H1 (cell line): Measurements from ENCODE around the gene CDK7. TPM values are rescaled to one million over a fixed set of nuclear protein-coding genes. Genes with fewer than 3 reads are reported as not detected.

Experiments used
- CTCF ChIA-PET: fragments of 300-600 bp; sonication (Branson Sonifier 250); formaldehyde crosslinking; loops from one replicate; lab custom pipeline; 2021; ENCODE audit not compliant: partially characterized antibody; lab: Charles Lee
- POLR2A ChIA-PET: fragments of 300-600 bp; sonication (Branson Sonifier 250); formaldehyde crosslinking; loops from one replicate; lab custom pipeline; 2021; ENCODE audit warnings: inconsistent platforms; ENCODE audit not compliant: partially characterized antibody; lab: Charles Lee
- DNase-seq, 2 experiments: peaks; one replicate each; pipeline versions ENCODE4 v3.0.0 to v3.0.0-alpha.2; 2010 to 2022; ENCODE audit warnings: low spot score in 2 of 2, low read depth in 1 of 2, mixed read lengths in 1 of 2
- FAIRE-seq: peaks from 2 replicates; lab custom pipeline; 2011; peaks lifted over from hg19 to GRCh38; lab: Jason Lieb, UNC
- H2AFZ ChIP-seq: 2 replicates; pipeline ENCODE4 v1.8.1; 2012; ENCODE audit warnings: low read length, inconsistent platforms
- H2AK5ac ChIP-seq: 2 replicates; pipeline ENCODE4 v1.6.1; 2013; ENCODE audit warnings: low read depth, low read length
- H2BK120ac ChIP-seq: replicated peaks from 2 replicates; pipeline ENCODE3; 2013; ENCODE audit warnings: low read depth, low read length, inconsistent platforms
- H2BK12ac ChIP-seq: 2 replicates; pipeline ENCODE4 v1.6.1; 2013; ENCODE audit warnings: low read depth, low read length
- H2BK15ac ChIP-seq: 2 replicates; pipeline ENCODE4 v1.6.1; 2013; ENCODE audit warnings: low read length
- H2BK20ac ChIP-seq: 2 replicates; pipeline ENCODE4 v1.6.1; 2013; ENCODE audit warnings: low read length
- H2BK5ac ChIP-seq: 2 replicates; pipeline ENCODE4 v1.6.1; 2013; ENCODE audit warnings: low read depth, low read length
- H3K14ac ChIP-seq: 2 replicates; pipeline ENCODE4 v1.6.1; 2013; ENCODE audit warnings: inconsistent platforms; ENCODE audit not compliant: insufficient read length
- H3K18ac ChIP-seq: 2 replicates; pipeline ENCODE4 v1.6.1; 2013; ENCODE audit warnings: low read length; ENCODE audit errors: extremely low read depth
- H3K23ac ChIP-seq: 2 replicates; pipeline ENCODE4 v1.6.1; 2013; ENCODE audit warnings: inconsistent platforms; ENCODE audit not compliant: insufficient read length
- H3K23me2 ChIP-seq: 2 replicates; pipeline ENCODE4 v1.6.1; 2013; ENCODE audit warnings: low read depth, low read length
- H3K27ac ChIP-seq: 2 replicates; pipeline ENCODE4 v1.6.1; 2011; ENCODE audit warnings: low read depth, low read length, inconsistent platforms
- H3K27me3 ChIP-seq, 4 experiments: replicated peaks in 1 of 4; 1 replicate in 1 of 4; 2 replicates in 3 of 4; pipeline versions ENCODE4 v1.6.1 to v1.8.1; 2011 to 2013; ENCODE audit warnings: low read length in 3 of 4, mild to moderate bottlenecking in 3 of 4, inconsistent platforms in 2 of 4, mixed read lengths in 2 of 4, moderate library complexity in 1 of 4; ENCODE audit not compliant: control insufficient read depth in 3 of 4, insufficient read depth in 3 of 4; ENCODE audit errors: extremely low read depth in 1 of 4
- H3K36me3 ChIP-seq, 4 experiments: 2 replicates each; pipeline versions ENCODE4 v1.6.1 to v1.8.1; 2011 to 2013; ENCODE audit warnings: mild to moderate bottlenecking in 4 of 4, low read length in 3 of 4, moderate library complexity in 2 of 4, control low read depth in 1 of 4, inconsistent platforms in 1 of 4; ENCODE audit not compliant: insufficient read depth in 4 of 4, control insufficient read depth in 2 of 4
- H3K4ac ChIP-seq: replicated peaks from 2 replicates; pipeline ENCODE3; 2013; ENCODE audit warnings: low read length, low read depth, mixed read lengths, inconsistent platforms; ENCODE audit not compliant: insufficient read length
- H3K4me1 ChIP-seq, 4 experiments: replicated peaks in 1 of 4; 1 replicate in 1 of 4; 2 replicates in 3 of 4; pipeline versions ENCODE4 v1.6.1 to v1.8.1; 2011 to 2013; ENCODE audit warnings: low read length in 3 of 4, inconsistent platforms in 2 of 4, mixed read lengths in 1 of 4; ENCODE audit not compliant: insufficient read depth in 4 of 4, control insufficient read depth in 3 of 4
- H3K4me2 ChIP-seq, 2 experiments: 2 replicates each; pipeline versions ENCODE4 v1.6.1 to v1.8.1; 2011 to 2013; ENCODE audit warnings: low read depth in 2 of 2, low read length in 2 of 2, control low read depth in 1 of 2, inconsistent platforms in 1 of 2, mild to moderate bottlenecking in 1 of 2; ENCODE audit not compliant: insufficient read depth in 1 of 2
- H3K4me3 ChIP-seq, 4 experiments: fragments of 200-600, 300-600 bp in 1 of 4; sonication (generic), shearing (Covaris generic), sonication (Bioruptor Twin) in 1 of 4; 2 replicates each; pipeline versions ENCODE4 v1.5.1 to v1.8.1; 2011 to 2016; ENCODE audit warnings: low read length in 4 of 4, low read depth in 3 of 4, control low read depth in 2 of 4, inconsistent platforms in 2 of 4, mild to moderate bottlenecking in 2 of 4, mixed read lengths in 1 of 4, moderate library complexity in 1 of 4; ENCODE audit not compliant: insufficient read depth in 2 of 4; ENCODE audit errors: extremely low read depth in 1 of 4
- H3K56ac ChIP-seq: replicated peaks from 2 replicates; pipeline ENCODE3; 2013; ENCODE audit warnings: low read depth, mild to moderate bottlenecking, mixed read lengths, low read length, inconsistent platforms; ENCODE audit not compliant: insufficient read length
- H3K79me1 ChIP-seq: 2 replicates; pipeline ENCODE4 v1.6.1; 2013; ENCODE audit warnings: low read depth, low read length, control low read depth
- H3K79me2 ChIP-seq, 2 experiments: 2 replicates each; pipeline versions ENCODE4 v1.6.1 to v1.8.1; 2012 to 2013; ENCODE audit warnings: low read length in 2 of 2, mild to moderate bottlenecking in 2 of 2, inconsistent platforms in 1 of 2; ENCODE audit not compliant: insufficient read depth in 2 of 2, control insufficient read depth in 1 of 2
- H3K9ac ChIP-seq, 4 experiments: replicated peaks in 1 of 4; 1 replicate in 1 of 4; 2 replicates in 3 of 4; pipeline versions ENCODE4 v1.6.1 to v1.8.1; 2011 to 2013; ENCODE audit warnings: low read depth in 3 of 4, low read length in 3 of 4, control low read depth in 2 of 4, mild to moderate bottlenecking in 2 of 4, moderate library complexity in 2 of 4, inconsistent platforms in 1 of 4; ENCODE audit errors: extremely low read depth in 1 of 4
- H3K9me3 ChIP-seq, 2 experiments: 2 replicates each; pipeline versions ENCODE4 v1.6.1 to v1.8.1; 2012 to 2013; ENCODE audit warnings: mild to moderate bottlenecking in 2 of 2, moderate library complexity in 2 of 2, control low read depth in 1 of 2, inconsistent platforms in 1 of 2, low read depth in 1 of 2, low read length in 1 of 2, mixed read lengths in 1 of 2; ENCODE audit not compliant: insufficient read depth in 2 of 2
- H4K20me1 ChIP-seq, 2 experiments: replicated peaks in 1 of 2; 2 replicates each; pipeline versions ENCODE3 to v1.8.1; 2011 to 2013; ENCODE audit warnings: inconsistent platforms in 2 of 2, low read length in 2 of 2, mild to moderate bottlenecking in 1 of 2; ENCODE audit not compliant: insufficient read depth in 2 of 2, control insufficient read depth in 1 of 2
- H4K5ac ChIP-seq: 2 replicates; pipeline ENCODE4 v1.6.1; 2013; ENCODE audit warnings: low read length, low read depth, mixed read lengths, inconsistent platforms; ENCODE audit not compliant: insufficient read length
- H4K8ac ChIP-seq: 2 replicates; pipeline ENCODE4 v1.8.0; 2013; ENCODE audit warnings: mild to moderate bottlenecking, moderate library complexity, low read length, inconsistent platforms; ENCODE audit not compliant: insufficient read depth; ENCODE audit errors: extremely low read depth
- H4K91ac ChIP-seq: replicated peaks from 2 replicates; pipeline ENCODE3; 2013; ENCODE audit warnings: low read length, mixed read lengths, inconsistent platforms; ENCODE audit not compliant: insufficient read length
- ASH2L ChIP-seq: fragments of 200-600, 300-600 bp; sonication (generic); IDR thresholded peaks from one replicate; pipeline ENCODE4 v1.7.1; 2017; ENCODE audit warnings: low read length
- EGR1 ChIP-seq: IDR thresholded peaks from 2 replicates; pipeline ENCODE4 v1.6.1; 2011; ENCODE audit warnings: low read depth, low read length, borderline replicate concordance
- FOSL1 ChIP-seq: IDR thresholded peaks from 2 replicates; pipeline ENCODE4 v1.6.1; 2011; ENCODE audit warnings: mild to moderate bottlenecking, low read depth, low read length, moderate library complexity; ENCODE audit not compliant: insufficient read depth
- GABPA ChIP-seq: IDR thresholded peaks from 2 replicates; pipeline ENCODE4 v1.6.1; 2011; ENCODE audit warnings: mild to moderate bottlenecking, low read length, moderate library complexity, borderline replicate concordance; ENCODE audit not compliant: insufficient read depth
- GTF2F1 ChIP-seq: IDR thresholded peaks from 2 replicates; pipeline ENCODE4 v1.6.1; 2012; ENCODE audit warnings: low read depth, low read length, improper control_type of control experiment, borderline replicate concordance
- JUND ChIP-seq: IDR thresholded peaks from 2 replicates; pipeline ENCODE4 v1.6.1; 2011; ENCODE audit warnings: mild to moderate bottlenecking, improper control_type of control experiment, low read length
- MAFK ChIP-seq: IDR thresholded peaks from 2 replicates; pipeline ENCODE4 v1.6.1; 2012; ENCODE audit warnings: low read depth, mild to moderate bottlenecking, improper control_type of control experiment, low read length
- NRF1 ChIP-seq: IDR thresholded peaks from 2 replicates; pipeline ENCODE4 v1.6.1; 2011; ENCODE audit warnings: mild to moderate bottlenecking, low read depth, low read length, improper control_type of control experiment
- PHF8 ChIP-seq: fragments of 200-600 bp; sonication (generic); conservative IDR thresholded peaks from 2 replicates; pipeline ENCODE4 v1.7.1; 2012; ENCODE audit warnings: low read depth, mild to moderate bottlenecking, inconsistent platforms, low read length, moderate library complexity
- POLR2AphosphoS5 ChIP-seq: IDR thresholded peaks from 2 replicates; pipeline ENCODE4 v1.6.1; 2011; ENCODE audit warnings: low read depth, low read length
- POU5F1 ChIP-seq: IDR thresholded peaks from 2 replicates; pipeline ENCODE4 v1.6.1; 2011; ENCODE audit warnings: low read depth, mild to moderate bottlenecking, low read length, moderate library complexity
- RNF2 ChIP-seq: fragments of 200-900, 300-1000 bp; sonication (generic); IDR thresholded peaks from 2 replicates; pipeline ENCODE4 v1.7.1; 2016; ENCODE audit warnings: borderline replicate concordance, low read depth, mild to moderate bottlenecking, antibody characterized with exemption, low read length; ENCODE audit not compliant: poor library complexity, severe bottlenecking; ENCODE audit errors: missing control alignments
- TEAD4 ChIP-seq: IDR thresholded peaks from 2 replicates; pipeline ENCODE4 v1.6.1; 2012; ENCODE audit warnings: low read depth, low read length, inconsistent platforms, mixed read lengths
- WGBS, 2 experiments: shearing (Covaris generic) in 1 of 2; methylation state at CpG; one replicate each; pipeline versions ENCODE4 v1.1.6 to v1.1.7; 2013 to 2015; ENCODE audit warnings: low lambda C conversion rate in 2 of 2, mixed read lengths in 2 of 2, inconsistent platforms in 1 of 2, low coverage in 1 of 2, missing lambda C conversion rate in 1 of 2; ENCODE audit not compliant: insufficient replicate concordance in 2 of 2, insufficient coverage in 1 of 2, insufficient read length in 1 of 2; ENCODE audit errors: extremely low coverage in 1 of 2, missing lambda C conversion rate in 1 of 2; 5-methylcytosine and 5-hydroxymethylcytosine counted together
- polyA plus RNA-seq, 7 experiments: library from polyadenylated mRNA; depleted of rRNA in 3 of 7; stranded (reverse) in 5 of 7; unstranded in 2 of 7; fragments of >200 nt in 5 of 7; fragments of 200-250 nt in 2 of 7; gene quantifications; 1 replicate in 5 of 7; 2 replicates in 1 of 7; 4 replicates in 1 of 7; pipeline versions ENCODE4 v1.2.1 to v1.2.3, GENCODE V29; 2011 to 2013; ENCODE audit warnings: missing spikeins in 2 of 7, mixed read lengths in 2 of 7
- total RNA-seq: library from RNA; stranded (reverse); fragmentation: NEBNext Ultra II Directional; extraction: Animal tissue kit (Norgen Biotek cat#: 25700); gene quantifications from 2 replicates; pipeline ENCODE4 v1.2.1, GENCODE V29; 2021
- TF ChIP-seq, protein P1 (sequence below): IDR thresholded peaks from 2 replicates; pipeline ENCODE4 v1.6.1; 2012; ENCODE audit warnings: inconsistent platforms

The CDK7 gene
- total and polyA plus RNA-seq, 2 of the 8 experiments (the other 6 are each of a cell fraction or from before 2014, with no cell fraction given): 39.9 to 63.4 TPM

GRCh38 chr5:69305512-69305911 lies 70.8 kb downstream of the CDK7 start:
- no peak overlapping the region for H2BK15ac ChIP-seq
- no peak overlapping the region for H2AK5ac ChIP-seq
- H2BK12ac ChIP-seq: no peak overlapping the region
- no peak overlapping the region for H2AFZ ChIP-seq
- no peaks in the 10 kb centered on the region for H3K23me2 ChIP-seq
- H3K27me3 ChIP-seq: no peaks in the 10 kb centered on the region
- no peaks in the 10 kb centered on the region for H4K20me1 ChIP-seq
- H4K91ac ChIP-seq: no peak overlapping the region
- no peaks in the 10 kb centered on the region for H3K4me1 ChIP-seq
- no peak overlapping the region for H3K4ac ChIP-seq
- H3K36me3 ChIP-seq: peaks cover 0 to 3% (median 0%) of the 10 kb centered on the region in 4 experiments; a peak in 1 of 8 replicates
- H3K18ac ChIP-seq: no peak overlapping the region
- DNase-seq (no peak), FAIRE-seq (no peak)
- H4K8ac ChIP-seq: no peak overlapping the region
- H2BK20ac ChIP-seq: no peak overlapping the region
- H4K5ac ChIP-seq: no peak overlapping the region
- H3K56ac ChIP-seq: no peak overlapping the region
- H3K79me1 ChIP-seq: no peaks in the 10 kb centered on the region
- no peak overlapping the region for H2BK5ac ChIP-seq
- no peak overlapping the region for H3K23ac ChIP-seq
- no peaks in the 10 kb centered on the region for H3K79me2 ChIP-seq
- no peak overlapping the region for H3K9ac ChIP-seq
- no peak overlapping the region for H3K14ac ChIP-seq
- no peak overlapping the region for H3K4me3 ChIP-seq
- 0 out of 4 replicates have a peak, but pooled peaks cover 0 to 4% of the 10 kb centered on the region in 2 experiments for H3K9me3 ChIP-seq
- H2BK120ac ChIP-seq: no peak overlapping the region
- 89% methylated on average over 8 of the region's 8 CpGs; no CpG with 5 or more reads in 1 of the 2 experiments for WGBS, 2 experiments
- CTCF ChIA-PET: interaction anchor here (1.0 kb wide), 1 partner anchor 39 kb away, joined by 3 read pairs; no protein-coding TSS in a partner anchor
- no peak overlapping the region for H3K27ac ChIP-seq
- no peak overlapping the region for H3K4me2 ChIP-seq
- POLR2A ChIA-PET: no interaction called here
- TF ChIP-seq NRF1 (no peak), EGR1 (no peak), FOSL1 (no peak), POLR2AphosphoS5 (no peak), MAFK (no peak), RNF2 (no peak), JUND (no peak), POU5F1 (no peak), TEAD4 (no peak), ASH2L (no peak), PHF8 (no peak), GABPA (no peak), GTF2F1 (no peak)
- TF ChIP-seq, protein P1, sequence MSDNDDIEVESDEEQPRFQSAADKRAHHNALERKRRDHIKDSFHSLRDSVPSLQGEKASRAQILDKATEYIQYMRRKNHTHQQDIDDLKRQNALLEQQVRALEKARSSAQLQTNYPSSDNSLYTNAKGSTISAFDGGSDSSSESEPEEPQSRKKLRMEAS: no peak
